H9 (cell line): Measurements from ENCODE around the gene LMNTD2. TPM values are rescaled to one million over a fixed set of nuclear protein-coding genes. Genes with fewer than 3 reads are reported as not detected.

Experiments used
- DNase-seq: peaks from one replicate; pipeline ENCODE4 v3.0.0-alpha.2; 2017
- H2AFZ ChIP-seq: one replicate; pipeline ENCODE4 v1.6.1; 2013; ENCODE audit warnings: mild to moderate bottlenecking, low read length, control low read depth, moderate library complexity
- H2AK5ac ChIP-seq: 2 replicates; pipeline ENCODE4 v1.6.1; 2013; ENCODE audit warnings: low read length, control low read depth, mixed read lengths; ENCODE audit not compliant: insufficient read length
- H2BK120ac ChIP-seq: one replicate; pipeline ENCODE4 v1.6.1; 2013; ENCODE audit warnings: low read depth, mild to moderate bottlenecking, low read length, control low read depth, inconsistent platforms; ENCODE audit not compliant: poor library complexity, severe bottlenecking
- H2BK12ac ChIP-seq: 2 replicates; pipeline ENCODE4 v1.6.1; 2013; ENCODE audit warnings: low read length, control low read depth, mixed read lengths, low read depth; ENCODE audit not compliant: insufficient read length
- H2BK15ac ChIP-seq: 2 replicates; pipeline ENCODE4 v1.6.1; 2013; ENCODE audit warnings: low read depth, low read length, control low read depth
- H2BK20ac ChIP-seq: one replicate; pipeline ENCODE4 v1.6.1; 2013; ENCODE audit warnings: low read depth, mild to moderate bottlenecking, low read length, control low read depth, inconsistent platforms; ENCODE audit not compliant: poor library complexity, severe bottlenecking
- H2BK5ac ChIP-seq: 2 replicates; pipeline ENCODE4 v1.6.1; 2013; ENCODE audit warnings: low read length, control low read depth, mixed read lengths; ENCODE audit not compliant: insufficient read length
- H3K14ac ChIP-seq: 2 replicates; pipeline ENCODE4 v1.6.1; 2013; ENCODE audit warnings: low read length, control low read depth; ENCODE audit not compliant: insufficient read depth
- H3K18ac ChIP-seq: 2 replicates; pipeline ENCODE4 v1.6.1; 2013; ENCODE audit warnings: low read depth, mild to moderate bottlenecking, mixed read lengths, low read length, control low read depth; ENCODE audit not compliant: insufficient read length
- H3K23ac ChIP-seq: 2 replicates; pipeline ENCODE4 v1.6.1; 2013; ENCODE audit warnings: low read length, control low read depth, mixed read lengths, low read depth; ENCODE audit not compliant: insufficient read length
- H3K23me2 ChIP-seq: 2 replicates; pipeline ENCODE4 v1.6.1; 2013; ENCODE audit warnings: low read depth, mild to moderate bottlenecking, mixed read lengths, low read length, control low read depth; ENCODE audit not compliant: insufficient read length, poor library complexity, severe bottlenecking
- H3K27ac ChIP-seq: 2 replicates; pipeline ENCODE4 v1.5.1; 2013; ENCODE audit warnings: low read length, control low read depth, mixed read lengths, low read depth; ENCODE audit not compliant: insufficient read length
- H3K27me3 ChIP-seq: 2 replicates; pipeline ENCODE4 v1.6.1; 2013; ENCODE audit warnings: low read length, control low read depth, inconsistent platforms; ENCODE audit not compliant: insufficient read depth
- H3K4ac ChIP-seq: 2 replicates; pipeline ENCODE4 v1.6.1; 2013; ENCODE audit warnings: low read depth, mild to moderate bottlenecking, control low read depth, inconsistent platforms, low read length, moderate library complexity
- H3K4me1 ChIP-seq: 2 replicates; pipeline ENCODE4 v1.6.1; 2013; ENCODE audit warnings: low read length, control low read depth, inconsistent platforms; ENCODE audit not compliant: insufficient read depth
- H3K4me2 ChIP-seq: 2 replicates; pipeline ENCODE4 v1.6.1; 2013; ENCODE audit warnings: low read length, control low read depth, mixed read lengths; ENCODE audit not compliant: insufficient read length, insufficient read depth
- H3K56ac ChIP-seq: 2 replicates; pipeline ENCODE4 v1.6.1; 2013; ENCODE audit warnings: low read depth, mild to moderate bottlenecking, mixed read lengths, low read length, control low read depth; ENCODE audit not compliant: insufficient read length
- H3K79me1 ChIP-seq: 2 replicates; pipeline ENCODE4 v1.6.1; 2013; ENCODE audit warnings: low read depth, mild to moderate bottlenecking, moderate library complexity, low read length, control low read depth, inconsistent platforms; ENCODE audit not compliant: insufficient read depth, poor library complexity, severe bottlenecking
- H3K79me2 ChIP-seq: 2 replicates; pipeline ENCODE4 v1.6.1; 2013; ENCODE audit warnings: low read length, control low read depth, inconsistent platforms; ENCODE audit not compliant: insufficient read depth
- H3K9ac ChIP-seq: 2 replicates; pipeline ENCODE4 v1.6.1; 2013; ENCODE audit warnings: low read length, control low read depth, mixed read lengths; ENCODE audit not compliant: insufficient read length; ENCODE audit errors: extremely low read depth
- H3K9me3 ChIP-seq: one replicate; pipeline ENCODE4 v1.6.1; 2013; ENCODE audit warnings: low read depth, low read length, inconsistent platforms; ENCODE audit not compliant: control insufficient read depth
- H3T11ph ChIP-seq: one replicate; pipeline ENCODE4 v1.6.1; 2013; ENCODE audit warnings: mild to moderate bottlenecking, low read length, control low read depth, inconsistent platforms
- H4K20me1 ChIP-seq: one replicate; pipeline ENCODE4 v1.6.1; 2013; ENCODE audit not compliant: control insufficient read depth, insufficient read length, insufficient read depth
- H4K5ac ChIP-seq: 2 replicates; pipeline ENCODE4 v1.6.1; 2013; ENCODE audit warnings: low read depth, mild to moderate bottlenecking, mixed read lengths, low read length, control low read depth; ENCODE audit not compliant: insufficient read length
- H4K8ac ChIP-seq: replicated peaks from 2 replicates; pipeline ENCODE4 v1.6.1; 2013; ENCODE audit warnings: low read length, control low read depth, mixed read lengths, low read depth; ENCODE audit not compliant: insufficient read length
- H4K91ac ChIP-seq: 2 replicates; pipeline ENCODE4 v1.6.1; 2013; ENCODE audit warnings: low read depth, mild to moderate bottlenecking, moderate library complexity, mixed read lengths, low read length, control low read depth; ENCODE audit not compliant: insufficient read length
- H3K27ac Mint-ChIP-seq, 3 experiments: 2 replicates in 2 of 3; 3 replicates in 1 of 3; pipeline ENCODE4 v1.8.0; 2020 to 2021; ENCODE audit warnings: mixed read lengths in 3 of 3, mild to moderate bottlenecking in 1 of 3, moderate library complexity in 1 of 3
- H3K27me3 Mint-ChIP-seq: 2 replicates; pipeline ENCODE4 v1.8.0; 2021; ENCODE audit warnings: low read depth, mild to moderate bottlenecking, moderate library complexity, mixed read lengths
- H3K36me3 Mint-ChIP-seq, 3 experiments: 2 replicates in 2 of 3; 3 replicates in 1 of 3; pipeline ENCODE4 v1.8.0; 2020 to 2021; ENCODE audit warnings: low read depth in 3 of 3, mixed read lengths in 3 of 3; ENCODE audit not compliant: insufficient read depth in 1 of 3
- H3K4me1 Mint-ChIP-seq, 2 experiments: 2 replicates each; pipeline ENCODE4 v1.8.0; 2020; ENCODE audit warnings: mixed read lengths in 2 of 2
- H3K4me3 Mint-ChIP-seq, 2 experiments: 2 replicates in 1 of 2; 3 replicates in 1 of 2; pipeline ENCODE4 v1.8.0; 2020 to 2021; ENCODE audit warnings: mild to moderate bottlenecking in 2 of 2, mixed read lengths in 2 of 2, moderate library complexity in 1 of 2
- H3K9me3 Mint-ChIP-seq, 2 experiments: 2 replicates in 1 of 2; 3 replicates in 1 of 2; pipeline ENCODE4 v1.8.0; 2020; ENCODE audit warnings: mild to moderate bottlenecking in 2 of 2, mixed read lengths in 2 of 2, moderate library complexity in 1 of 2
- CTCF ChIP-seq: fragments of 200-600 bp; sonication (generic); conservative IDR thresholded peaks from 3 replicates; pipeline ENCODE4 v1.8.0; 2021; ENCODE audit warnings: antibody characterized with exemption, mild to moderate bottlenecking
- WGBS: extraction: QIAGEN DNeasy Blood & Tissue Kit; methylation state at CpG from one replicate; pipeline ENCODE4 v1.1.7; 2013; ENCODE audit warnings: missing lambda C conversion rate, low lambda C conversion rate, mixed read lengths; ENCODE audit not compliant: insufficient read length; ENCODE audit errors: extremely low coverage; 5-methylcytosine and 5-hydroxymethylcytosine counted together
- total RNA-seq: library from RNA; stranded (reverse); gene quantifications from 2 replicates; pipeline ENCODE4 v1.2.1, GENCODE V29; 2021

LMNTD2 gene
- total RNA-seq, 1 experiment from 2014 or later = 4.7 TPM

DNA sequence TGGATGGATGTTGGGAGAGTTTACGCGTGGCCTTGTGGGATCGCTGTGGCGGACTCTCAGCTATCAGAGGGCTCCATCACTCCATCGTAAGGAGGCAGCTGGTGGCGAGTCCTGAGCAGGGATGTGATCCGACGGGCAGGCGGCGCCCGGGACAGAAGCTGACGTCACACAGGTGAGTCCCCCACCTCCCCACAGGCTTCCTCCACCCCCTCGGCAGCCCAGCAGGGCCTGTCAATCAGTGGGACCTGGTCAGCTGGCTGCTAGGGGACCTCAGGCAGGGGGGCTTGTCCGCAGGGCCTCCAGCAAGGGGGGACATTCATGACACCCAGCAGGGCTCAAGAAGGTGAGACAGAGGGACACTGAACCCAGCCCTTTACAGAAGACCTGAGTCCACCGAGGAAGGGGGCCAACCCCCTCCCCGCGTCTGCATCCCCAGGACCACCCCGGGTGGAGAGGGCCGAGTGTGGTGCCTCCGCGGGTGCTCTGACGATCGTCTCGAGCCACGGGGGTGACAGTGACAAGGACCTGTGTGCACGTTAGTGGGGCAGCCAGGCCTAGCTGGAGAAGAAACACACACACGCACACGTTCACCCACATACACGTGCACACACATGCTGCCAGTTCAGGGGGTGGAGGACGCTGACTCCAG, 32.2 kb downstream of the LMNTD2 start:
- no peak overlapping the region for H2BK5ac ChIP-seq
- no peaks in the 10 kb centered on the region for H3K79me1 ChIP-seq
- H3K14ac ChIP-seq = no peak overlapping the region
- no peaks in the 10 kb centered on the region for H3K79me2 ChIP-seq
- no peaks in the 10 kb centered on the region for H3K27me3 ChIP-seq
- H3K9me3 ChIP-seq = no peaks in the 10 kb centered on the region
- no peak overlapping the region for H3K9ac ChIP-seq
- no peak overlapping the region for H3K56ac ChIP-seq
- Mint-ChIP-seq H3K27ac (no peak overlapping the region; a peak in 1 of 7 replicates), H3K9me3 (peaks cover 4 to 5% of the 10 kb centered on the region in 2 experiments; a peak in 3 of 5 replicates), H3K4me1 (no peaks in the 10 kb centered on the region), H3K27me3 (peaks cover 2% of the 10 kb centered on the region), H3K36me3 (peaks cover 6 to 10% (median 8%) of the 10 kb centered on the region in 3 experiments; a peak in 6 of 7 replicates), H3K4me3 (no peak overlapping the region)
- WGBS = no CpG with 5 or more reads among the region's 30 CpGs
- H4K5ac ChIP-seq = no peak overlapping the region
- H3K4me1 ChIP-seq = no peaks in the 10 kb centered on the region
- H4K8ac ChIP-seq = no peak overlapping the region
- no peak for TF ChIP-seq CTCF
- H3K4ac ChIP-seq = no peak overlapping the region
- no peak overlapping the region for H3K18ac ChIP-seq
- no peak overlapping the region for H2BK12ac ChIP-seq
- no peak for DNase-seq
- no peak overlapping the region for H3K4me2 ChIP-seq
- H2BK120ac ChIP-seq = no peak overlapping the region
- H4K20me1 ChIP-seq = no peaks in the 10 kb centered on the region
- no peak overlapping the region for H3T11ph ChIP-seq
- no peak overlapping the region for H3K27ac ChIP-seq
- no peaks in the 10 kb centered on the region for H3K23me2 ChIP-seq
- no peak overlapping the region for H4K91ac ChIP-seq
- H2AK5ac ChIP-seq = no peak overlapping the region
- no peak overlapping the region for H2AFZ ChIP-seq
- no peak overlapping the region for H2BK20ac ChIP-seq
- H2BK15ac ChIP-seq = no peak overlapping the region
- H3K23ac ChIP-seq = no peak overlapping the region
